GM13977 (cell line): ENCODE results near the gene CARMIL1.

ENCODE experiments used
- DNase-seq: peaks from one replicate; pipeline ENCODE4 v3.0.0; 2012; ENCODE audit warnings: low spot score
- CTCF ChIP-seq: IDR thresholded peaks from 2 replicates; pipeline ENCODE4 v1.5.1; 2012; ENCODE audit warnings: mild to moderate bottlenecking, control low read depth; ENCODE audit not compliant: insufficient read depth; ENCODE audit errors: extremely low read depth, missing control alignments
- in situ Hi-C: fragments of 300-500 bp; cut with MboI; formaldehyde crosslinking; loops from one replicate; pipeline ENCODE4 v1.12.0; 2022; ENCODE audit warnings: low sequenced_read_pairs, low pct_unique_long_range_greater_than_20kb, mixed read lengths, inconsistent platforms; ENCODE audit not compliant: unreplicated experiment

Gene CARMIL1

GRCh38 chr6:25410102-25410501, 130.9 kb downstream of the CARMIL1 start:
- DNase-seq: no peak
- no peak for TF ChIP-seq CTCF
- in situ Hi-C loops: no loop called here

- no peak for DNase-seq
- no peak for TF ChIP-seq CTCF
- in situ Hi-C loops: no loop called here
These were observed 132.3 kb downstream of the CARMIL1 start for GRCh38 chr6:25411316-25411950.

- no peak for DNase-seq
- no peak for TF ChIP-seq CTCF
- in situ Hi-C loops: no loop called here
These were observed 134.2 kb downstream of the CARMIL1 start for GRCh38 chr6:25413207-25413905.

- in situ Hi-C loops: no loop called here
- no peak for TF ChIP-seq CTCF
- no peak for DNase-seq
These were observed 135.0 kb downstream of the CARMIL1 start for GRCh38 chr6:25414168-25414567.

GRCh38 chr6:25414755-25415154, 135.6 kb downstream of the CARMIL1 start:
- in situ Hi-C loops: no loop called here
- no peak for DNase-seq
- TF ChIP-seq CTCF: no peak

GRCh38 chr6:25415274-25415673, 136.1 kb downstream of the CARMIL1 start:
- DNase-seq: no peak
- no peak for TF ChIP-seq CTCF
- in situ Hi-C loops: no loop called here
